Endodermal cell (in vitro differentiated cells): ENCODE data around the gene PIEZO2. TPM values are rescaled to one million over a fixed set of nuclear protein-coding genes. Genes with fewer than 3 reads are reported as not detected.

Experiments
- DNase-seq: peaks from one replicate; pipeline ENCODE4 v3.0.0-alpha.2; 2017
- H3K27ac ChIP-seq: 2 replicates; pipeline ENCODE4 v1.5.1; 2013; ENCODE audit warnings: mild to moderate bottlenecking, low read depth, low read length, moderate library complexity
- H3K27me3 ChIP-seq: 2 replicates; pipeline ENCODE4 v1.6.1; 2013; ENCODE audit warnings: mild to moderate bottlenecking, low read length, moderate library complexity; ENCODE audit not compliant: insufficient read depth, control insufficient read depth, poor library complexity, severe bottlenecking
- H3K36me3 ChIP-seq: 2 replicates; pipeline ENCODE4 v1.7.0; 2013; ENCODE audit warnings: mild to moderate bottlenecking, low read length, moderate library complexity; ENCODE audit not compliant: control insufficient read depth, insufficient read depth
- H3K4me1 ChIP-seq: one replicate; pipeline ENCODE4 v1.7.0; 2013; ENCODE audit warnings: low read length; ENCODE audit not compliant: control insufficient read depth, insufficient read depth
- H3K4me3 ChIP-seq: 2 replicates; pipeline ENCODE4 v1.5.1; 2013; ENCODE audit warnings: mild to moderate bottlenecking, low read length, moderate library complexity
- H3K9ac ChIP-seq: 2 replicates; pipeline ENCODE4 v1.6.1; 2013; ENCODE audit warnings: mild to moderate bottlenecking, low read length, moderate library complexity; ENCODE audit not compliant: poor library complexity, severe bottlenecking; ENCODE audit errors: extremely low read depth
- H3K9me3 ChIP-seq: 2 replicates; pipeline ENCODE4 v1.6.1; 2013; ENCODE audit warnings: mild to moderate bottlenecking, low read length, moderate library complexity; ENCODE audit not compliant: control insufficient read depth
- H3K27ac Mint-ChIP-seq: 2 replicates; pipeline ENCODE4 v1.8.0; 2020; ENCODE audit warnings: mixed read lengths
- H3K27me3 Mint-ChIP-seq: 2 replicates; pipeline ENCODE4 v1.8.0; 2021; ENCODE audit warnings: mild to moderate bottlenecking, mixed read lengths; ENCODE audit not compliant: insufficient read depth
- H3K36me3 Mint-ChIP-seq: 2 replicates; pipeline ENCODE4 v1.8.0; 2020; ENCODE audit warnings: low read depth, mixed read lengths
- H3K4me1 Mint-ChIP-seq: 2 replicates; pipeline ENCODE4 v1.8.0; 2020; ENCODE audit warnings: mixed read lengths
- H3K4me3 Mint-ChIP-seq: 2 replicates; pipeline ENCODE4 v1.8.0; 2020; ENCODE audit warnings: mild to moderate bottlenecking, moderate library complexity, mixed read lengths
- H3K9me3 Mint-ChIP-seq: 2 replicates; pipeline ENCODE4 v1.8.0; 2020; ENCODE audit warnings: mild to moderate bottlenecking, mixed read lengths
- CTCF ChIP-seq: fragments of 200-600 bp; sonication (generic); conservative IDR thresholded peaks from 2 replicates; pipeline ENCODE4 v1.5.0; 2021; ENCODE audit warnings: antibody characterized with exemption, mild to moderate bottlenecking
- WGBS, 2 experiments: methylation state at CpG; one replicate each; pipeline versions ENCODE4 v1.1.5 to v1.1.7; 2013; ENCODE audit warnings: missing lambda C conversion rate in 2 of 2, mixed read lengths in 1 of 2; ENCODE audit not compliant: insufficient coverage in 1 of 2, insufficient read length in 1 of 2; 5-methylcytosine and 5-hydroxymethylcytosine counted together
- total RNA-seq, 2 donors: library from RNA; stranded (reverse); fragmentation: NEBNext Ultra II Directional in 1 of 2; extraction: Animal tissue kit (Norgen Biotek cat#: 25700) in 1 of 2; gene quantifications; 2 replicates in 1 of 2; 3 replicates in 1 of 2; pipeline ENCODE4 v1.2.1, GENCODE V29; 2021

PIEZO2 gene
- total RNA-seq, 2 donors from 2014 or later = 7.3 to 12.1 TPM

GRCh38 chr18:10775026-10775425 is 374.3 kb downstream of the PIEZO2 start:
- H3K36me3 Mint-ChIP-seq = peaks cover 2% of the 10 kb centered on the region
- no peaks in the 10 kb centered on the region for H3K4me1 Mint-ChIP-seq
- no peak overlapping the region for H3K4me3 ChIP-seq
- no peak overlapping the region for H3K4me3 Mint-ChIP-seq
- H3K36me3 ChIP-seq = peaks cover 1% of the 10 kb centered on the region
- no peaks in the 10 kb centered on the region for H3K4me1 ChIP-seq
- no peak for DNase-seq
- H3K9me3 Mint-ChIP-seq = peaks cover 5% of the 10 kb centered on the region
- H3K9ac ChIP-seq = no peak overlapping the region
- 93% methylated on average over 5 of the region's 5 CpGs; no CpG with 5 or more reads in 1 of the 2 experiments for WGBS, 2 experiments
- no peak overlapping the region for H3K27ac ChIP-seq
- no peak for TF ChIP-seq CTCF
- no peak overlapping the region for H3K27ac Mint-ChIP-seq
- peaks cover 10% of the 10 kb centered on the region for H3K9me3 ChIP-seq
- H3K27me3 Mint-ChIP-seq = no peaks in the 10 kb centered on the region
- H3K27me3 ChIP-seq = no peaks in the 10 kb centered on the region

- 88 to 90% methylated on average over 2 to 3 of the region's 3 CpGs for WGBS, 2 experiments
- no peak overlapping the region for H3K27ac Mint-ChIP-seq
Observed at GRCh38 chr18:10771053-10771709, 378.2 kb downstream of the PIEZO2 start.

GRCh38 chr18:10770264-10770663 is 379.1 kb downstream of the PIEZO2 start:
- Histone ChIP-seq H3K4me3 (no peak overlapping the region), H3K27me3 (no peaks in the 10 kb centered on the region), H3K9me3 (peaks cover 10% of the 10 kb centered on the region), H3K9ac (no peak overlapping the region), H3K4me1 (no peaks in the 10 kb centered on the region), H3K27ac (no peak overlapping the region), H3K36me3 (peaks cover 6% of the 10 kb centered on the region)
- 97 to 100% methylated on average over 1 to 2 of the region's 2 CpGs for WGBS, 2 experiments
- no peak for TF ChIP-seq CTCF
- H3K4me3 Mint-ChIP-seq = no peak overlapping the region
- H3K36me3 Mint-ChIP-seq = peaks cover 2% of the 10 kb centered on the region
- H3K27ac Mint-ChIP-seq = no peak overlapping the region
- H3K27me3 Mint-ChIP-seq = no peaks in the 10 kb centered on the region
- H3K9me3 Mint-ChIP-seq = peaks cover 5% of the 10 kb centered on the region
- no peaks in the 10 kb centered on the region for H3K4me1 Mint-ChIP-seq
- no peak for DNase-seq

More at GRCh38 chr18:10771053-10771709, 378.2 kb downstream of the PIEZO2 start:
- Mint-ChIP-seq H3K9me3 (peaks cover 5% of the 10 kb centered on the region), H3K4me3 (no peak overlapping the region), H3K27me3 (no peaks in the 10 kb centered on the region), H3K36me3 (peaks cover 2% of the 10 kb centered on the region), H3K4me1 (no peaks in the 10 kb centered on the region)
- H3K4me3 ChIP-seq = no peak overlapping the region
- peaks cover 6% of the 10 kb centered on the region for H3K36me3 ChIP-seq
- H3K9ac ChIP-seq = no peak overlapping the region
- H3K27me3 ChIP-seq = no peaks in the 10 kb centered on the region
- H3K4me1 ChIP-seq = no peaks in the 10 kb centered on the region
- TF ChIP-seq CTCF = no peak
- no peak for DNase-seq
- peaks cover 10% of the 10 kb centered on the region for H3K9me3 ChIP-seq
- no peak overlapping the region for H3K27ac ChIP-seq
